Psoas muscle (tissue), 8 donors: ENCODE results near the gene ISCA2. TPM values are rescaled to one million over a fixed set of nuclear protein-coding genes. Genes with fewer than 3 reads are reported as not detected.

Experiments
- ATAC-seq, 4 donors: fragments of 200-7000 bp; cut with Tn5 transposase; one replicate each; pipeline ENCODE4 v1.9.1; 2020; ENCODE audit warnings: moderate library complexity in 3 of 4, mild to moderate bottlenecking in 2 of 4
- DNase-seq, 2 donors: peaks; one replicate each; pipeline ENCODE4 v3.0.0-alpha.2; 2020
- H3K27ac ChIP-seq: fragments of 200-600 bp; one replicate; pipeline ENCODE4 v1.8.0; 2022
- H3K27me3 ChIP-seq, 3 donors: fragments of 200-600 bp in 1 of 3; one replicate each; pipeline versions ENCODE4 v1.6.1 to v1.8.0; 2013 to 2022; ENCODE audit warnings: low read length in 2 of 3, mild to moderate bottlenecking in 2 of 3, moderate library complexity in 1 of 3; ENCODE audit not compliant: insufficient read depth in 3 of 3
- H3K36me3 ChIP-seq, 2 donors: fragments of 200-600 bp in 1 of 2; one replicate each; pipeline versions ENCODE4 v1.6.1 to v1.8.0; 2013 to 2022; ENCODE audit warnings: low read depth in 1 of 2, mild to moderate bottlenecking in 1 of 2, moderate library complexity in 1 of 2; ENCODE audit not compliant: insufficient read depth in 1 of 2
- H3K4me1 ChIP-seq: fragments of 200-600 bp; one replicate; pipeline ENCODE4 v1.8.0; 2022
- H3K4me3 ChIP-seq: fragments of 200-600 bp; one replicate; pipeline ENCODE4 v1.8.0; 2022; ENCODE audit warnings: mild to moderate bottlenecking
- H3K9me3 ChIP-seq: fragments of 200-600 bp; one replicate; pipeline ENCODE4 v1.8.0; 2022
- CTCF ChIP-seq: fragments of 200-600 bp; IDR thresholded peaks from one replicate; pipeline ENCODE4 v1.8.0; 2022; ENCODE audit warnings: antibody characterized with exemption
- WGBS, 3 donors: extraction: QIAGEN DNeasy Blood & Tissue Kit; methylation state at CpG; one replicate each; pipeline versions ENCODE4 v1.1.6 to v1.1.7; 2013; 5-methylcytosine and 5-hydroxymethylcytosine counted together
- intact Hi-C, 2 donors: fragments of 100-400 bp; cut with DNase I; formaldehyde crosslinking; loops; one replicate each; pipeline versions ENCODE4 v1.11.0 to v1.14.2; 2022
- polyA plus RNA-seq, 3 donors: library from polyadenylated mRNA; stranded (reverse); fragments of 200-250 nt; gene quantifications; one replicate each; pipeline ENCODE4 v1.2.3, GENCODE V29; 2013
- total RNA-seq, 4 donors: library from RNA; stranded (reverse); fragmentation: NEBNext Ultra II Directional in 2 of 4; extraction: Animal tissue kit (Norgen Biotek cat#: 25700) in 2 of 4; gene quantifications; one replicate each; pipeline versions ENCODE4 v1.2.1 to v1.2.4, GENCODE V29; 2021 to 2023
- donor health status: healthy with polysubstance abuse.
- donor health status: DM: no; HTN: no; CAD: no; lungs with moderate emphysema.
- donor health status: Bipolar disorder and iron deficiency.
- donor health status: healthy.
- donor health status: DM: yes; HTN: yes; CAD: no.
- donor health status: DM: no; HTN: no; CAD: no.
- donor health status: DM: no; HTN: no; CAD: no.
- donor health status: DM: yes; HTN: yes; CAD: no.

The ISCA2 gene
- total and polyA plus RNA-seq, 7 donors = 19.9 to 38.8 (median 24.8) TPM

GRCh38 chr14:74543771-74544438 lies 50.3 kb downstream of the ISCA2 start:
- intact Hi-C loops = no loop called here
- no peaks in the 10 kb centered on the region for H3K36me3 ChIP-seq
- DNase-seq = no peak
- 93 to 96% (median 94%) methylated on average over 5 of the region's 5 CpGs for WGBS, 3 donors
- H3K4me3 ChIP-seq = no peak overlapping the region
- H3K27me3 ChIP-seq = peaks cover 0 to 7% (median 3%) of the 10 kb centered on the region in 3 donors
- no peaks in the 10 kb centered on the region for H3K9me3 ChIP-seq
- no peak for TF ChIP-seq CTCF
- H3K4me1 ChIP-seq = peaks cover 12% of the 10 kb centered on the region
- H3K27ac ChIP-seq = no peak overlapping the region
- no peak for ATAC-seq

GRCh38 chr14:74545386-74545785 lies 51.8 kb downstream of the ISCA2 start:
- TF ChIP-seq CTCF = no peak
- intact Hi-C loops = no loop called here
- WGBS, 3 donors = 66 to 82% (median 76%) methylated on average over 4 of the region's 4 CpGs
- peaks cover 0 to 7% (median 3%) of the 10 kb centered on the region in 3 donors for H3K27me3 ChIP-seq
- H3K36me3 ChIP-seq = no peaks in the 10 kb centered on the region
- H3K27ac ChIP-seq = no peak overlapping the region
- ATAC-seq (no peak), DNase-seq (peak in 1 of 2 donors; percentile 44)
- H3K4me3 ChIP-seq = no peak overlapping the region
- H3K9me3 ChIP-seq = no peaks in the 10 kb centered on the region
- H3K4me1 ChIP-seq = peaks cover 12% of the 10 kb centered on the region

- no peak for ATAC-seq
- intact Hi-C loops = no loop called here
Observed at GRCh38 chr14:74546416-74546815, 52.9 kb downstream of the ISCA2 start.

More at GRCh38 chr14:74546416-74546815, 52.9 kb downstream of the ISCA2 start:
- peak in 1 of 2 donors; percentile 37 for DNase-seq
- Histone ChIP-seq H3K27me3 (peaks cover 0 to 7% (median 3%) of the 10 kb centered on the region in 3 donors), H3K36me3 (no peaks in the 10 kb centered on the region), H3K4me3 (no peak overlapping the region), H3K27ac (no peak overlapping the region), H3K4me1 (peaks cover 16% of the 10 kb centered on the region), H3K9me3 (no peaks in the 10 kb centered on the region)
- WGBS, 3 donors = 65 to 69% (median 66%) methylated on average over 11 of the region's 11 CpGs
- no peak for TF ChIP-seq CTCF

Other genes starting within 250 kb of the ISCA2 start
- 10 to 100 TPM; 11.6 to 26.2 (median 15.4) TPM for gene ABCD4, start 190.8 kb upstream of the ISCA2 start, total RNA-seq
- gene ABCD4, start 190.8 kb upstream of the ISCA2 start, polyA plus RNA-seq = 10 to 100 TPM; 11.4 to 17.4 (median 15.3) TPM
- gene VRTN, start 145.3 kb upstream of the ISCA2 start, total RNA-seq = not detected
- not detected for gene VRTN, start 145.3 kb upstream of the ISCA2 start, polyA plus RNA-seq
- gene SYNDIG1L, start 67.6 kb upstream of the ISCA2 start, total RNA-seq = not detected
- not detected for gene SYNDIG1L, start 67.6 kb upstream of the ISCA2 start, polyA plus RNA-seq
- gene NPC2, start 460 bp upstream of the ISCA2 start, total RNA-seq = 10 to 100 TPM; 31.6 to 42.5 (median 35.0) TPM
- gene NPC2, start 460 bp upstream of the ISCA2 start, polyA plus RNA-seq = 10 to 100 TPM; 28.2 to 30.7 (median 29.3) TPM
- 10 to 100 TPM; 11.8 to 51.4 (median 24.2) TPM for gene LTBP2, start 118.5 kb downstream of the ISCA2 start, total RNA-seq
- 1 to 10 TPM; 2.4 to 6.1 (median 3.2) TPM for gene LTBP2, start 118.5 kb downstream of the ISCA2 start, polyA plus RNA-seq
- gene AREL1, start 219.3 kb downstream of the ISCA2 start, total RNA-seq = 10 to 100 TPM; 15.0 to 24.6 (median 18.7) TPM
- 10 to 100 TPM in 2 of 3 donors, 1 to 10 TPM in 1; 8.5 to 21.5 (median 13.1) TPM for gene AREL1, start 219.3 kb downstream of the ISCA2 start, polyA plus RNA-seq
- gene FCF1, start 219.4 kb downstream of the ISCA2 start, total RNA-seq = 10 to 100 TPM; 22.9 to 33.5 (median 29.1) TPM
- gene FCF1, start 219.4 kb downstream of the ISCA2 start, polyA plus RNA-seq = 10 to 100 TPM; 11.0 to 57.4 (median 33.3) TPM